Left renal pelvis (tissue), 4 donors: Measurements from ENCODE around the gene TRPC4. TPM values are rescaled to one million over a fixed set of nuclear protein-coding genes. Genes with fewer than 3 reads are reported as not detected.
"Not testable (repeated sequence)": the region's sequence is repeated elsewhere in the genome, so short reads cannot be mapped to it uniquely, and the experiment has no call there.

Experiments
- DNase-seq, 4 donors: peaks; one replicate each; pipeline ENCODE4 v3.0.0-alpha.2; 2013; ENCODE audit warnings: low read depth in 4 of 4, low spot score in 3 of 4
- polyA plus RNA-seq, 4 donors: library from polyadenylated mRNA; unstranded; fragments of 120-200 nt; gene quantifications; one replicate each; pipeline ENCODE4 v1.2.1, GENCODE V29; 2013; ENCODE audit not compliant: insufficient read length in 4 of 4

Gene TRPC4
- polyA plus RNA-seq, 4 donors, result 4.2 to 8.9 (median 4.6) TPM

- no peak for DNase-seq
Observed at GRCh38 chr13:37835392-37835791, 34.2 kb downstream of the TRPC4 start.

- no peak for DNase-seq
Observed at GRCh38 chr13:37833411-37833810, 36.2 kb downstream of the TRPC4 start.

DNA sequence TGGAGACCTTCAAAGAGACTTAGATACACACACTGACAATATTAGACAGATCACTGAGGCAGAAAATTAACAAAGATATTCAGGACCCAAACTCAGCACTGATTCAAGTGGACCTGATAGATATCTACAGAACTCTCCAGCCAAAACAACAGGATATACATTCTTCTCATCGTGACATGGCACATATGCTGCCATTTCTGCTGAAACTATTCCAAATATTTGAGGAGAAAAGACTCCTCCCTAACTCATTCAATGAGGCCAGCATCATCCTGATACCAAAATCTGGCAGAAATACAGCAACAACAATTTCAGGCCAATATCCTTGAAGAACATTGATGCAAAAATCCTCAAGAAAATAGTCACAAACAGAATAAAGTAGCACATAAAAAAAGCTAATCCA, 53.3 kb downstream of the TRPC4 start:
- no peak for DNase-seq

DNA sequence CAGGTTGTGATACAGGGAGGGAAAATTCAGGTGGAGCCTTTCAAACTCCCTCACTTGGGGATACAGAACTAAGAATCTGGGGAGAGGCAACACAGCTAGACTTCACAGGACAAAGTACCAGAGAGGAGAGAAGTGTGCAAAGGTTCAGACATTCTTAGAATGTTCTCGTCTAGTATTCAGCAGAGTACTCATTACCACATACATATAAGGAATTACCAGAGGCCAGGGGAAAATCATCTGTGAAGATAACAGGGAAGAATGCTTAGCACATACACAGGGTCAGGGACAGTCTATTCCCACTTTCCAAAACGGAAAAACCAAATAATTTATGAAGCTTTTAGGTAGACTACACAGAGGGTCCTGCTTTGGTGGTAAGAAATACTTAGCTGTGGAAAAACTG, 58.1 kb downstream of the TRPC4 start:
- DNase-seq, result no peak

GRCh38 chr13:37806666-37807065, 62.9 kb downstream of the TRPC4 start:
- no peak for DNase-seq

GRCh38 chr13:37797631-37798030, 71.9 kb downstream of the TRPC4 start:
- DNase-seq, result no peak

DNA sequence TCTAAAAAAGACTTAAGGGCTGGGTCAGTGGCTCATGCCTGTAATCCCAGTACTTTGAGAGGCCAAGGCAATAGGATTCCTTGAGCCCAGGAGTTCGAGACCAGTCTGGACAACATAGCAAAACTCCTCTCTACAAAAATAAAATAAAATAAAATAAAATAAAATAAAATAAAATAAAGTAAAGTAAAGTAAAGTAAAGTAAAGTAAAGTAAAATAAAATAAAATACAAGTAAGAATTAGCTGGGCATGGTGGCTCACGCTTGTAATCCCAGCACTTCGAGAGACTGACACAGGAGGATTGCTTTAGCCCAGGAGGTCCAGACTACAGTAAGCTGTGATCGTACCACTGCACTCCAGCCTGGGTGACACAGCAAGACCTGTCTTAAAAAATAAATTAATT, 72.8 kb downstream of the TRPC4 start:
- DNase-seq, result not testable (repeated sequence)

GRCh38 chr13:37795326-37795725, 74.2 kb downstream of the TRPC4 start:
- DNase-seq, result no peak

GRCh38 chr13:37791699-37792098, 77.9 kb downstream of the TRPC4 start:
- no peak for DNase-seq

DNA sequence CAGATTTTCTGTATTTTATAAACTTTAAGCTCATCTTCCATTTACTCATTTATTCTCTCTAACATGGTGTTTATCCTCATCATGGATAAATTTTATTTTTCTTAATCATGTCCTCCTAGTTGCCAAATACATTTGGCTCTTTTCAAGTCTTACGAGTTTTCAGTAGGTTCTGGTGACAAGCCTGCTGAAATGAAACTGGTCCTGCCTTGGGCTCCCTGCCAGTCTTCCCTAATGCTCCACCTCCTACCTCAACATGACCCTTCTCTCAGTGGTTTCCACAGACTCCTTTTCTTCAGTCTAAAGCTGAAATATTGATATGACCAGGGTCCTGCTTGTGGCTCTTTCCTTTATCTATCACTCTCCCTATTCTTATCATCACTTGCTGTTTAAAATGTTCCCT, 81.2 kb downstream of the TRPC4 start:
- DNase-seq, result no peak

GRCh38 chr13:37777676-37778075, 91.9 kb downstream of the TRPC4 start:
- DNase-seq, result no peak

- no peak for DNase-seq
Observed at GRCh38 chr13:37775871-37776270, 93.7 kb downstream of the TRPC4 start.

- DNase-seq, result no peak
Observed at GRCh38 chr13:37772644-37773043, 96.9 kb downstream of the TRPC4 start.

- no peak for DNase-seq
Observed at GRCh38 chr13:37769545-37769944, 100.0 kb downstream of the TRPC4 start.

- DNase-seq, result no peak
Observed at GRCh38 chr13:37769078-37769477, 100.5 kb downstream of the TRPC4 start.

DNA sequence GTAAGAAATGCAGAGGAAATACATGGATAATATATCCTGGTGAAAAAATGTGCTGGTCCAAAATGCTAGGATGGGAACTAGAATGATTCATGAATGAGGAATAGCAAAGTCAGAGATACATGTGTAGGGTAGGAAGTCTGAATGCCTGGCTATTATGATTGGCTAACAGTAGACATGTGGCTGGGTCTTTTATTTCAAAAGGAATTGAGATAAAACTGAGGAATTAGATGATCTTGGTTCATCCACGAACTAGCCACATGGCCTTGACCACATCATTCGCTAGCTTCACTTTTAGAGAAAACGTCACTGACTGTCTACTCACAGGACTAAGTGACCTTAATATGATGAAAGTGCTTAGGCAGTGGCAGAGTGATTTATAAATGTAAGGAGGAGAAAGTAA, 103.1 kb downstream of the TRPC4 start:
- no peak for DNase-seq

GRCh38 chr13:37755349-37755748, 114.2 kb downstream of the TRPC4 start:
- no peak for DNase-seq

DNA sequence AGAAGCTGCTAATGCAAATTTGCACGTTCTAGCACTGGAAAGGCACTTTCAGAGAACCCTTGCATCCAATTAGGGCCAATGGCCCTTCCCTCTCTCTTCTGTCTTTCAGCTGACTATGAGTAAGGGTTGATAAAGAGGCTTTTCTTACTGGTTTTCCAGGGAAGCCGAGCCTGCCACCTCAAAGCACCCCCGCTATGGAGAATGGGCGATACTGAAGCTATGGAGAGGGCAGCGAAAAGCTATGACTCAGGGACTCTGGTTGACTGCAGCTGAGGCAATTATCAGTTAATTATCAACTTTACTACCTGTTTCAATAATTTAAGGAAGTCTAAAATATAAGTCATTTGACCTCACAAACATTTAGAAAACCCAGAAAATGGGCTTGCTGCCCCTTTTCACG, 115.8 kb downstream of the TRPC4 start:
- DNase-seq, result no peak

- no peak for DNase-seq
Observed at GRCh38 chr13:37752146-37752545, 117.4 kb downstream of the TRPC4 start.

- no peak for DNase-seq
Observed at GRCh38 chr13:37751025-37751424, 118.5 kb downstream of the TRPC4 start.

DNA sequence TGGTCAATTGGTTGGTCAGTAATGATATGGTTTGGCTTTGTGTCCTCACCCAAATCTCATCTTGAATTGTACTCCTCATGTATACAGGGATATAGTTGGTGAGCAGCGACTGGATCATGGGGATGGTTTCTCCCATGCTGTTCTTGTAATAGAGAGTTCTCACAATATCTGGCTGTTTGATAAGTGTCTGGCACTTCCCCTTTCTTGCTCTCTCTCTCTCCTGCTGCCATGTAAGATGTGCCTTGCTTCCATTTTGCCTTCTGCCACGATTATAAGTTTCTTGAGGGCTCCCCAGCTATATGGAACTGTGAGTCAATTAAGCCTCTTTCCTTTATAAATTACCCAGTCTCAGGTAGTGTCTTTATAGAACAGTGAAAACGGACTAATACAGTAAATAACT, 120.7 kb downstream of the TRPC4 start:
- DNase-seq, result no peak

DNA sequence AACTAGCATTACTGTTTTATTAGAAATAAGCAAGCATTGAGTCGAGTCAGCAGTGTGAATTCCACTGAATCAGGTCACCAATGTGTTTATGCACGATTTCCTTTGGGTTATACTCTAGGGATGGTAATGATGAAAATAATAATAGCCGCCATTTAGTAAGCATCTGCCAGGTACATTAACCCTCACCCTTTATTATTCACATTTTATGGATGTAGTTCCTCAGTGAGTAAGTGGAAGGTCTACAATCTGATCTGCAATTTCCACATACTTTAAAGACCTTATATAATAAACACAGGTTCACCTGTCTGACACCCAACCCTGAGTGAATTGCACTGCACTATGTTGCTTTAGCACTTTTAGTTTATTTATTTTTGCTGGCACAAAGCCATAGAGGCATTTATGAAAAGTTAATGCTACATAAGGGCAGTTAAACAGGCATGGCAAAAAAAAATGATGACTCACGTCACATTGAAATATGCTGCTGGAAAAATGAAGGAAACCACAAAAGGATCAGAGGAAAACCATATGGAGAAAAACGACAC, 122.4 kb downstream of the TRPC4 start:
- DNase-seq, result no peak

GRCh38 chr13:37741536-37741935, 128.0 kb downstream of the TRPC4 start:
- no peak for DNase-seq
